ENCODE data around the gene DDX43. TPM values are rescaled to one million over a fixed set of nuclear protein-coding genes. Genes with fewer than 3 reads are reported as not detected.

Gene DDX43
- 0.39 and 0.73 TPM in 2 replicates for total RNA-seq

DNA sequence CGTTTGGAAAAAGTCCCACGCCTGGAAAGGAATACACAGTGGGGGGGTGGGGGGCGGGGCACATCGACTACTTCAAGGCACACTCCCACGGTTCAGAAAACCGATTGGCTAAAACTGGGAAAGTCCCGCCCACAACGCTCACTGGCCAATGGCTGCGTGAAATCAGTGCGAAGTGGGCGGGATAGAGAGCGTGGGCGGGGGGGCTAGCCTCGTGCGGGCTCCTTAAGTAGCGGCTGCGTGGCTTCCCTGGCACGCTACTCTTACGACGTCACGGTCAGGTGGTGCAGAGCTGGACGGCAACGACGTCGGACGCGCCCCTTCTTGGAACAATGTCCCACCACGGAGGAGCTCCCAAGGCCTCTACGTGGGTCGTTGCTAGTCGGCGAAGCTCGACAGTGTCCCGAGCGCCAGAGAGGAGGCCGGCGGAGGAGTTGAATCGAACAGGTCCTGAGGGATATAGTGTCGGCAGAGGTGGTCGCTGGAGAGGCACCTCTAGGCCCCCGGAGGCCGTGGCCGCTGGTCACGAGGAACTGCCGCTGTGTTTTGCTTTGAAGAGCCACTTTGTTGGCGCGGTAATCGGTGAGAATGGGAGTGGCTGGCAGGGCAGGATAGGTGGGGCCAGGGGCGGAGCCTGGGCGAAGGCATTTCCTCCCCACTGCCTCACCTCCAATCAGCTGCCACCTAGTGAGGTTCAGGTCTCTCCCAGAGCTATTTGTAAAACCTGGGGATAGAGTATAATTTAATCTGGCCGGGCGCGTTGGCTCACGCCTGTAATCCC lies at the start of gene DDX43:
Gene DDX43 (plus strand): TSS at position 252 of the 778 bp plus-strand sequence. CDS start 78 bp downstream, at position 330.

DNA sequence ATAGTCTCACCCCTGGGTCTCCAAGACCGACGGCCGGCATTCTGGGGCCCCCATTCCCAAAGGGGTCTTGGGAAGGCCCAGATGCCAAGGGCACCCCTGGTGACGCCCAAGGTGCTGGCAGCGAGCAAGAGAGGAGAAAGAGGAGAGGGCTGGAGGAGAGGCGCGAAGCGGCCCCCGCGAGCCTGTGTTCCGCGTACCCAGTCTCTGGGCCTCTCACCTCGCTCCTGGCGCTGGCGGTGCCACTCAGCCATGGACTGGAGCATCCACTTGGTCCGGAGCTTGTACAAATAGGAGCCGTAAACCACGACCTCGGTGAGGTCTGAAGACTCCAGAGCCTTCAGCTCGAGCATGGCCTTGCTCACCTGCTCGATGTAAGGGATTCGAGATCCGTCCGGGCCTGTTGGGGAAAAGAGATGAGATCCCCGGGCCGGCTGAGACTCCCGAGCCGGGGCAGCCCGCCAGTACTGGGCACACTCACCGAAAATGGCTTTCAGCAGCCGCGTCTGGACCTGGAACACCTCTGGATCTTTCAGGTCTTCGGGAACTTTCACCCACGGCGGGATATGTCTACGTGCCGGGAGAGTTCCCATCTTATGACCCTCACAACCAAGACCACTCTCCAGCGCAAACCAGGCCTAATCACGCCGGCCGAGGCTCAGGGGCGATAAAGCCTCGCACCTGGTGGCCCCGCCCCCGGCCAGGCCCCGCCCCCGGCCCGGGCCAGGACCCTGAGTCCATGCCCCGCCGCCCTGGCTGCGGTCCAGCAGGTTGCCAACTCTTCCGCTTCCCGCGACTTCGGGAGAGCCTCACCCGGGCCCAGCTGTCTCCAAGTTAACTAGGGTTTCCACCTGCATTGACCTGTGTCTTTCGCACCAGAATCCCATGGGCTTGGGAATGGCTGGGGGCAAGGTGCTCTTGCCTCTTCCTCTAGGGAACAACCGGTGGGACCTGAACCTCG lies 40.7 kb upstream of the DDX43 start, which contains the start of gene DPPA5:
Gene DPPA5 (minus strand): TSS at position 641 of the 958 bp plus-strand sequence. CDS start 51 bp downstream, at position 590.

DNA sequence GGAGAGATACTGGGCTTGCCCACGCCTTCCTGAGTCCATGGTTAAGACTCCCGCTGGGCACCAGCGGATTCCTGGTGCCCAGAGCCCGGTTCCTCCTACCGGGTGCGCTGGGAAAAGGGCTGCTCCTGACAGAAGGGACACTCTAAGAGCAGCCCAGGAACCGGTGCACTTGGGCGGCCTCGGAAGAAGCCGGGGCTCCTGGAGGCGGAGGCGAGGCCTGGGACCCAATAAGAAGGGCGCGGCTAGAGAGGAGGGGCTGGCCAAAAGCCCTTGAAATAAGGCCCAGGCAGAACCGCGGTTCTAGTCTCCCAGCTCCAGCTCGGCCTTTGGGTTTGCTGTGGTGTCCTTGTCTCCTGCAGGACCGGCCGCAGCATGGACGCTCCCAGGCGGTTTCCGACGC lies 32.3 kb upstream of the DDX43 start, which contains the start of gene KHDC3L:
Gene KHDC3L (plus strand): TSS at position 301 of the 400 bp plus-strand sequence. CDS start 72 bp downstream, at position 373.

DNA sequence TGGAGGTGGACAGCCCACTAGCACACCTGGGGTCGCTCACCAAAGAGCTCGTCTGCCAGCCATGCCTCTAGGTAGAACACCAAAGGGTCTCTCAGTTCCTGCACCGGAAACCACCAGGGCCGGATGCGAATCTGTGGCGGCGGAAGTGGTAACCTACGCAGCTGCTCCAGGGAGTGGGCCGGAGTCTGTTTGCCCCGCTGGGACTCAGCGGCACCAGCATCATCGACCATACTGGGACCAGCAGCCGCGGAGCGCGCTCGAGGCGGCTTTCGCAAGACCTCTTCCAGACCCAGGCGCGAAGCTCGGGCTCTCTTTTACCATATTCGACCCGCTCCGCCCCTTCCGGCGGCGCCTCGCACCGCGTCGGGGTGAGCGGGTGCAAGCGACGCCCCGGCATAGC lies 25.1 kb upstream of the DDX43 start, which contains the start of gene OOEP:
Gene OOEP (minus strand): TSS at position 335 of the 400 bp plus-strand sequence. CDS start 105 bp downstream, at position 230.

DNA sequence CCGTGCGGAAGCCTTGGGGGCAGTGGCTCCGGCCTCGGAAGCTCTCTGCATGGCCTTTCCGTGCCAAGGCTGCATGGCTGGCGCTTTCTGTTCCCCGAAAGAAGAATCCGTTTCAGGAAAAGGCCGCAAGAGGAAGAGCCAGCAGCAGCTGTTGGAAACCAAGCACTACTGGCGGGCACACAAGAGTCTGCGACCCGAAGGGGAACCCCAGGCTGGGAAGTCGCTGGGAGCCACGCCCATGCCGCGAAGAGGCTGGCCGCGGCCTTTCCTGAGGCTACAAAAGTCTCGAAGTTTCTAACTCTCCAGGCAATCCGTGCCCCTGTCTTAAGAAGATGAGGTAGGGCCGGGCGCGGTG lies 57.5 kb downstream of the DDX43 start, which contains the start of gene CGAS:
Gene CGAS (minus strand): TSS at position 191 of the 355 bp plus-strand sequence. CDS start 116 bp downstream, at position 75.

DNA sequence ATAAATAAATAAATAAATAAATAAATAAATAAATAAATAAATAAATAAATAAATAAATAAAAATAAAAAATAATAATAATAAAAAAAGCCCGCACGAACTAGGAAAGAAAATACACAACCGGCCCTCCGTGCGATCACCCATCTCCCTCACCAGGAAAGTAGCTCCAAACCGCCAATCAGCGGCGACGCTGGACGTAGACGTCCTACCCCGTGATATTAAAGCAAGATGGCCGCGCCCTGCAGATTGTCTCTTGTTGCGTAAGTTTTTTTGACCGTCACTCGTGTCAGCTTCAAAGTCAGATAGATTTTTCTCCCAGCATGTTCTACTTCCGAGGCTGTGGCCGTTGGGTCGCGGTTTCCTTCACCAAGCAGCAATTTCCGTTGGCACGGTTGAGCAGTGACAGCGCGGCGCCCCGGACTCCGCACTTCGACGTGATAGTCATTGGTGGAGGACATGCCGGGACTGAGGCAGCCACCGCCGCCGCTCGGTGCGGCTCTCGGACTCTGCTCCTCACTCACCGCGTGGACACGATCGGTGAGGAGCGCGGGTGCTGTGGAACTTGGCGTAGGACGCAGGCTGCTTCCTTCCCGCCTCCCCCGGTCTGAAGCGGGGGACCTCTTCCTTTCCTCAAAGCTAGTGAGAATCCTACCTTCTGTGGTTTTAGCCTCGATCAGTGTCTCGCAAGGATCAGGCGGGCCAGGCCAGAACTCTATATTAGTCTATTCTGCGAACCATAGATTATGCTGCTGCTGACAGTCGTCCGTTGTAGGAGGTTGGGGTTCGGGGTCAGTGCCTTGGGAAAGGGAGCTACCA lies 67.1 kb downstream of the DDX43 start, which contains the start of gene MTO1:
Gene MTO1 (plus strand): TSS at position 201 of the 814 bp plus-strand sequence. CDS start 118 bp downstream, at position 319.

Small RNAs within 50 kb of the gene (small RNA-seq; reads per million reads assigned to genes)
- gene RNU6-975P = not detected
- 0.46 reads per million, percentile 26 among the genes with 10 or more reads in this experiment for gene RPL39P3

Other genes with a start within 250 kb of the DDX43 start
- not detected in 2 replicates for gene KHDC1L, start 169.3 kb upstream of the DDX43 start, total RNA-seq
- 2.5 and 2.6 TPM in 2 replicates for gene KHDC1, start 131.6 kb upstream of the DDX43 start, total RNA-seq
- gene DPPA5, start 40.6 kb upstream of the DDX43 start, total RNA-seq = not detected in 2 replicates
- not detected in 2 replicates for gene KHDC3L, start 32.2 kb upstream of the DDX43 start, total RNA-seq
- gene OOEP, start 24.9 kb upstream of the DDX43 start, total RNA-seq = not detected in 2 replicates
- gene CGAS, start 57.5 kb downstream of the DDX43 start, total RNA-seq = 3.3 and 10.9 TPM in 2 replicates
- gene MTO1, start 66.9 kb downstream of the DDX43 start, total RNA-seq = 32.0 and 38.3 TPM in 2 replicates
- 15,360 and 18,533 TPM in 2 replicates for gene EEF1A1, start 126.2 kb downstream of the DDX43 start, total RNA-seq

Data from subcutaneous preadipocyte (primary cell).